T-helper 9 cell (primary cell): ENCODE measurements around the gene PPM1H.
"Not testable (repeated sequence)": the region's sequence is repeated elsewhere in the genome, so short reads cannot be mapped to it uniquely, and the experiment has no call there.

ENCODE experiments used
- DNase-seq: peaks from one replicate; pipeline ENCODE4 v3.0.0-alpha.2; 2020

PPM1H gene

GRCh38 chr12:62668782-62669181, 266.2 kb downstream of the PPM1H start:
- no peak for DNase-seq

GRCh38 chr12:62664951-62665350, 270.0 kb downstream of the PPM1H start:
- DNase-seq, result not testable (repeated sequence)

- DNase-seq, result no peak
Measured at GRCh38 chr12:62660756-62661155, 274.2 kb downstream of the PPM1H start.

GRCh38 chr12:62659453-62660295, 275.3 kb downstream of the PPM1H start:
- no peak for DNase-seq

GRCh38 chr12:62658910-62659309, 276.0 kb downstream of the PPM1H start:
- no peak for DNase-seq

GRCh38 chr12:62657363-62657632, 277.7 kb downstream of the PPM1H start:
- DNase-seq, result no peak

- no peak for DNase-seq
Measured at GRCh38 chr12:62656591-62657362, 278.2 kb downstream of the PPM1H start.

GRCh38 chr12:62655666-62656151, 279.2 kb downstream of the PPM1H start:
- no peak for DNase-seq

- DNase-seq, result no peak
Measured at GRCh38 chr12:62654326-62655241, 280.4 kb downstream of the PPM1H start.

GRCh38 chr12:62653740-62654139, 281.2 kb downstream of the PPM1H start:
- no peak for DNase-seq

- DNase-seq, result no peak
Measured at GRCh38 chr12:62653304-62653703, 281.6 kb downstream of the PPM1H start.

- DNase-seq, result no peak
Measured at GRCh38 chr12:62651138-62651537, 283.8 kb downstream of the PPM1H start.

GRCh38 chr12:62649412-62650138, 285.4 kb downstream of the PPM1H start:
- no peak for DNase-seq

GRCh38 chr12:62647586-62647985, 287.4 kb downstream of the PPM1H start:
- no peak for DNase-seq

GRCh38 chr12:62646566-62646965, 288.4 kb downstream of the PPM1H start:
- DNase-seq, result no peak

- DNase-seq, result no peak
Measured at GRCh38 chr12:62643486-62643885, 291.5 kb downstream of the PPM1H start.

GRCh38 chr12:62642486-62642885, 292.5 kb downstream of the PPM1H start:
- DNase-seq, result no peak

GRCh38 chr12:62640910-62641448, 294.0 kb downstream of the PPM1H start:
- no peak for DNase-seq

GRCh38 chr12:62637679-62638078, 297.3 kb downstream of the PPM1H start:
- no peak for DNase-seq

GRCh38 chr12:62635649-62636048, 299.3 kb downstream of the PPM1H start:
- DNase-seq, result no peak

GRCh38 chr12:62632411-62632918, 302.5 kb downstream of the PPM1H start:
- no peak for DNase-seq
